Mesenchymal stem cell (in vitro differentiated cells and primary cell): Measurements from ENCODE around the gene ZBTB48.
"Not testable (repeated sequence)": the region's sequence is repeated elsewhere in the genome, so short reads cannot be mapped to it uniquely, and the experiment has no call there.

Source experiments
- DNase-seq: peaks from one replicate; pipeline ENCODE4 v3.0.0-alpha.2; 2013
- H2AFZ ChIP-seq: one replicate; pipeline ENCODE4 v1.6.1; 2013; ENCODE audit warnings: low read depth, mild to moderate bottlenecking, control low read depth, inconsistent platforms, low read length, moderate library complexity
- H2AK5ac ChIP-seq: 2 replicates; pipeline ENCODE4 v1.6.1; 2013; ENCODE audit warnings: low read length, moderate library complexity, mild to moderate bottlenecking, inconsistent platforms; ENCODE audit not compliant: severe bottlenecking
- H2BK120ac ChIP-seq: one replicate; pipeline ENCODE4 v1.6.1; 2013; ENCODE audit warnings: low read depth, mild to moderate bottlenecking, inconsistent platforms, low read length, moderate library complexity
- H2BK12ac ChIP-seq, 2 experiments: one replicate each; pipeline ENCODE4 v1.6.1; 2013; ENCODE audit warnings: inconsistent platforms in 2 of 2, low read length in 2 of 2, mild to moderate bottlenecking in 2 of 2, moderate library complexity in 2 of 2, control low read depth in 1 of 2
- H2BK15ac ChIP-seq: one replicate; pipeline ENCODE4 v1.6.1; 2013; ENCODE audit warnings: mild to moderate bottlenecking, low read depth, inconsistent platforms; ENCODE audit not compliant: poor library complexity, severe bottlenecking
- H2BK5ac ChIP-seq: 2 replicates; pipeline ENCODE4 v1.6.1; 2013; ENCODE audit warnings: low read depth, mild to moderate bottlenecking, low read length, control low read depth, inconsistent platforms; ENCODE audit not compliant: poor library complexity, severe bottlenecking
- H3K14ac ChIP-seq, 2 experiments: one replicate each; pipeline ENCODE4 v1.6.1; 2013; ENCODE audit warnings: inconsistent platforms in 2 of 2, low read length in 2 of 2, control low read depth in 1 of 2, mild to moderate bottlenecking in 1 of 2, moderate library complexity in 1 of 2
- H3K18ac ChIP-seq, 2 experiments: one replicate each; pipeline ENCODE4 v1.6.1; 2013; ENCODE audit warnings: inconsistent platforms in 2 of 2, low read length in 2 of 2, control low read depth in 1 of 2, low read depth in 1 of 2, mild to moderate bottlenecking in 1 of 2
- H3K23ac ChIP-seq, 2 experiments: one replicate each; pipeline ENCODE4 v1.6.1; 2013; ENCODE audit warnings: inconsistent platforms in 2 of 2, low read length in 2 of 2, mild to moderate bottlenecking in 2 of 2, moderate library complexity in 2 of 2, control low read depth in 1 of 2
- H3K27ac ChIP-seq: 2 replicates; pipeline ENCODE4 v1.5.1; 2013; ENCODE audit warnings: mild to moderate bottlenecking, moderate library complexity, low read length, control low read depth, inconsistent platforms; ENCODE audit not compliant: poor library complexity, severe bottlenecking
- H3K27me3 ChIP-seq, 2 experiments: 2 replicates each; pipeline versions ENCODE4 v1.6.1 to v1.7.0; 2013; ENCODE audit warnings: low read length in 2 of 2, mild to moderate bottlenecking in 2 of 2, moderate library complexity in 2 of 2, control low read depth in 1 of 2, inconsistent platforms in 1 of 2; ENCODE audit not compliant: control insufficient read depth in 1 of 2, insufficient read depth in 1 of 2
- H3K36me3 ChIP-seq, 2 experiments: 2 replicates each; pipeline versions ENCODE4 v1.6.1 to v1.7.0; 2013; ENCODE audit warnings: low read length in 2 of 2, control low read depth in 1 of 2, inconsistent platforms in 1 of 2, low read depth in 1 of 2, mild to moderate bottlenecking in 1 of 2; ENCODE audit not compliant: insufficient read depth in 2 of 2, control insufficient read depth in 1 of 2
- H3K4ac ChIP-seq, 2 experiments: one replicate each; pipeline ENCODE4 v1.6.1; 2013; ENCODE audit warnings: inconsistent platforms in 2 of 2, low read length in 2 of 2, mild to moderate bottlenecking in 2 of 2, moderate library complexity in 2 of 2, control low read depth in 1 of 2, low read depth in 1 of 2
- H3K4me1 ChIP-seq: 2 replicates; pipeline ENCODE4 v1.6.1; 2013; ENCODE audit warnings: low read depth, low read length, control low read depth; ENCODE audit not compliant: control insufficient read depth, insufficient read depth
- H3K4me2 ChIP-seq: 2 replicates; pipeline ENCODE4 v1.6.1; 2013; ENCODE audit warnings: low read length, mild to moderate bottlenecking, inconsistent platforms; ENCODE audit not compliant: poor library complexity, severe bottlenecking
- H3K4me3 ChIP-seq, 2 experiments: 2 replicates each; pipeline versions ENCODE4 v1.5.1 to v1.7.0; 2013; ENCODE audit warnings: low read length in 2 of 2, mild to moderate bottlenecking in 2 of 2, control low read depth in 1 of 2, low read depth in 1 of 2; ENCODE audit not compliant: insufficient read depth in 1 of 2
- H3K79me1 ChIP-seq: replicated peaks from 2 replicates; pipeline ENCODE4 v1.6.1; 2013; ENCODE audit warnings: mild to moderate bottlenecking, control low read depth, low read length, inconsistent platforms; ENCODE audit not compliant: poor library complexity, severe bottlenecking
- H3K9ac ChIP-seq: 2 replicates; pipeline ENCODE4 v1.7.0; 2013; ENCODE audit warnings: mild to moderate bottlenecking, low read length, moderate library complexity
- H3K9me3 ChIP-seq: 2 replicates; pipeline ENCODE4 v1.7.0; 2013; ENCODE audit warnings: mild to moderate bottlenecking, low read length; ENCODE audit not compliant: control insufficient read depth
- H4K8ac ChIP-seq: one replicate; pipeline ENCODE4 v1.6.1; 2013; ENCODE audit warnings: inconsistent platforms, mild to moderate bottlenecking, low read length, moderate library complexity
- H4K91ac ChIP-seq: one replicate; pipeline ENCODE4 v1.6.1; 2013; ENCODE audit warnings: mild to moderate bottlenecking, low read length, inconsistent platforms
- WGBS: methylation state at CpG from one replicate; pipeline ENCODE4 v1.1.7; 2013; ENCODE audit warnings: mixed read lengths; 5-methylcytosine and 5-hydroxymethylcytosine counted together

The ZBTB48 gene

DNA sequence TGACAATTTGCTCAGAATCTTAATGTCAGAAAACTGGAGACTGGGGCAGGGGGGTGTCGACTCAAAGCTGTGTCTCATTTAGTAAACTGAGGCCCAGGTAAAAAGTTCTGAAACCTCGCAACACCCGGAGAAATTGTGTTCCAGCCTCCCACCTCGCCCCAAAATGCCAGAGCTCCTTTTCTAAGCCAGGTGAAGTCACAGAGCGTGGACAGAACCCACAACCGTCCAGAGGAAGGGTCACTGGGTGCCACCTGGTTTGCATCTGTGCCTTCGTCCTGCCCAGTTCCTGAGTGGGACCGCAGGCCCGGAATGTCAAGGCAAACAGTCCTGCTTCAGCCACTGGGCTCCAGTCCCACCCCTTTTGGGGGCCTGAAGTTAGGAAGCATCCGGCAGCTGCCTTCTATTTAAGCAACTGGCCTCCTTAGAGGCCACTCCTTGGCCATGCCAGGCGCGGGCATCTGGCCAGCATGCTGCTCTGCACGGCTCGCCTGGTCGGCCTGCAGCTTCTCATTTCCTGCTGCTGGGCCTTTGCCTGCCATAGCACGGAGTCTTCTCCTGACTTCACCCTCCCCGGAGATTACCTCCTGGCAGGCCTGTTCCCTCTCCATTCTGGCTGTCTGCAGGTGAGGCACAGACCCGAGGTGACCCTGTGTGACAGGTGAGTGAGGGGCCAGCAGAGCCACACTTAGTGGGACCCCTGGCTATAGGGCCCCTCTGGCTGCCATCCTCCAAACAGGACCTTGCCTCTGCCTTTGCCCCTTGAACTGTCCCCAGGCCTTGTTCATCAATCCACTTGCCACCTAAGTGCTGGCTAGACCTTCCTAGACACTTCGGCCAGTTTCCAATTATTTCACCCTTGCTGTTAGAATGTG lies 24.7 kb upstream of the ZBTB48 start, which contains the start of gene TAS1R1:
Gene TAS1R1 (plus strand): TSS at position 401 of the 872 bp plus-strand sequence. CDS start 67 bp downstream, at position 468.
- H3K27ac ChIP-seq, result no peak within 1 kb of the TSS
- peak within 1 kb of the TSS; percentile 95 for H3K9ac ChIP-seq
- peak within 1 kb of the TSS in 1 of 2 experiments; percentile 23 for H2BK12ac ChIP-seq
- no peaks in the 10 kb centered on the region for H3K27me3 ChIP-seq
- peak within 1 kb of the TSS in 1 of 2 experiments; percentile 68 for H3K23ac ChIP-seq
- H3K4me2 ChIP-seq, result peak within 1 kb of the TSS; percentile 97
- H2AK5ac ChIP-seq, result no peak within 1 kb of the TSS
- peak within 1 kb of the TSS; percentile 18 for H4K91ac ChIP-seq
- no peak within 1 kb of the TSS for H2BK15ac ChIP-seq
- H2BK5ac ChIP-seq, result no peak within 1 kb of the TSS
- H3K4me3 ChIP-seq, result peak within 1 kb of the TSS; percentile 93 to 95
- no peaks in the 10 kb centered on the region for H3K9me3 ChIP-seq
- H3K4ac ChIP-seq, result peak within 1 kb of the TSS; percentile 85 to 98
- DNase-seq, result no peak
- peak within 1 kb of the TSS; percentile 48 for H2AFZ ChIP-seq
- peaks cover 10% of the 10 kb centered on the region for H3K4me1 ChIP-seq
- H3K79me1 ChIP-seq, result peaks cover 9% of the 10 kb centered on the region
- peak within 1 kb of the TSS; percentile 97 for H4K8ac ChIP-seq
- H3K36me3 ChIP-seq, result peaks cover 7 to 9% of the 10 kb centered on the region in 2 experiments
- H2BK120ac ChIP-seq, result peak within 1 kb of the TSS; percentile 91
- H3K14ac ChIP-seq, result peak within 1 kb of the TSS; percentile 27 to 77
- 93% methylated on average over 18 of the region's 19 CpGs for WGBS
- H3K18ac ChIP-seq, result peak within 1 kb of the TSS; percentile 93 to 99

DNA sequence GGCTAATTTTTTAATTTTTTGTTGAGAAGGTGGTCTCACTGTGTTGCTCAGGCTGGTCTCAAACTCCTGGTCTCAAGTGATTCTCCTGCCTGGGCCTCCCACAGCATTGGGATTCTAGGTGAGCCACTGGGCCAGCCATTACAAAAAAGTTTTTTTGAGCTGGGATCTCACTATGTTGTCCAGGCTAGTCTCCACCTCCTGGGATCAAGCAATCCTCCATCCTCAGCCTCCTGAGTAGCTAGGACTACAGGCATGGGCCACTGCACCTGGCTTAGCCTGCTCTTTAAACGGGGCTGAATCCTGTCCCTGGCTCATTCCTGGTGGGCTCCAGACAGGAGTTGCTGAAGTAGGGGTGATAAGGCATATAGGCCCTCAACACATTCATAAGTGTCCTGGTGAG lies 22.2 kb upstream of the ZBTB48 start:
- Histone ChIP-seq H3K4ac (no peak overlapping the region), H2BK5ac (no peak overlapping the region), H4K91ac (no peak overlapping the region), H3K79me1 (peaks cover 4% of the 10 kb centered on the region), H2AFZ (no peak overlapping the region), H2AK5ac (no peak overlapping the region), H3K9ac (no peak overlapping the region), H3K23ac (no peak overlapping the region), H4K8ac (no peak overlapping the region), H3K4me3 (no peak overlapping the region), H3K27ac (no peak overlapping the region), H3K18ac (no peak overlapping the region), H3K27me3 (peaks cover 3% of the 10 kb centered on the region in 2 experiments), H2BK120ac (no peak overlapping the region), H3K9me3 (peaks cover 7% of the 10 kb centered on the region), H3K4me2 (no peak overlapping the region), H2BK15ac (no peak overlapping the region), H3K4me1 (peaks cover 7% of the 10 kb centered on the region), H3K14ac (no peak overlapping the region), H3K36me3 (no peaks in the 10 kb centered on the region), H2BK12ac (no peak overlapping the region)
- WGBS, result 100% methylated on average over 1 of the region's 1 CpG
- no peak for DNase-seq

DNA sequence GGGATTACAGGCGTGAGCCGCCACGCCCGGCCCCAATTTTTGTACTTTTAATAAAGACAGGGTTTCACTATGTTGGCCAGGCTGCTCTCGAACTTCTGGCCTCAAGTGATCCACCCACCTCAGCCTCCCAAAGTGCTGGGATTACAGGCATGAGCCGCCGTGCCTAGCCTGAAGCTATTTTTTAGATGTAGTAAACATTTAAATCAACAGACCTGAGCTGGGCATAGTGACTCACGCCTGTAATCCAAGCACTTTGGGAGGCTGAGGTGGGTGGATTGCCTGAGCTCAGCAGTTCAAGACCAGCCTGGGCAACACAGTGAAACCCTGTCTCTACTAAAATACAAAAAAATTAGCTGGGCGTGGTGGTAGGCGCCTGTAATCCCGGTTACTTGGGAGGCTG lies 20.6 kb upstream of the ZBTB48 start:
- WGBS, result 94% methylated on average over 11 of the region's 11 CpGs
- not testable (repeated sequence) for H2AK5ac ChIP-seq, H3K4me2 ChIP-seq, H4K91ac ChIP-seq, H3K4me1 ChIP-seq, H2BK12ac ChIP-seq, H3K23ac ChIP-seq, DNase-seq, H3K14ac ChIP-seq, H4K8ac ChIP-seq, H2BK5ac ChIP-seq, H3K79me1 ChIP-seq, H3K18ac ChIP-seq, H3K4me3 ChIP-seq, H2BK15ac ChIP-seq, H3K9me3 ChIP-seq, H2BK120ac ChIP-seq, H3K36me3 ChIP-seq, H3K27ac ChIP-seq, H2AFZ ChIP-seq, H3K9ac ChIP-seq, H3K4ac ChIP-seq
- H3K27me3 ChIP-seq, result peaks cover 19% of the 10 kb centered on the region in 2 experiments

DNA sequence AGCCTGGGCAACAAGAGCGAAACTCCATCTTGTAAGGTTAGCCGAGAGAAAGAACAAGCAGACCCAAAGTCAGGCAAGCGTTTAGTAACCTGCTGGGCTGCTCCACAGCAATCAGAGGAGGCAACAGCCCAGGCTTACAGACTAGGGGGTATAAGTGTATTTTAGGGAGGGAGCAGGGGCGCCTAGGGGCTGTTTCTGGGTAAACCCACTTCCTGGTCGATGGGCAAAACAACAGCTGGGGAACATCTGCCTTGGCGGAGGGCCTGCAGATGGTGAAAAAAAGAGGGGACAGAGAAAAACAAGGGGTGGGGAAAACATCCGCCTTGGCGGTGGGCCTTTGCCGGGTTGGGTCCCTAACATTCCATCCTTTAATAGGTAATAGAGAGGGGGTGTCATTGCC lies 19.5 kb upstream of the ZBTB48 start:
- no peak overlapping the region for H3K27ac ChIP-seq
- no peak overlapping the region for H2BK12ac ChIP-seq
- WGBS, result 81% methylated on average over 9 of the region's 9 CpGs
- H4K8ac ChIP-seq, result no peak overlapping the region
- H3K9me3 ChIP-seq, result peaks cover 9% of the 10 kb centered on the region
- no peak overlapping the region for H3K4ac ChIP-seq
- no peak overlapping the region for H2BK120ac ChIP-seq
- H2AK5ac ChIP-seq, result no peak overlapping the region
- H3K79me1 ChIP-seq, result no peaks in the 10 kb centered on the region
- no peak overlapping the region for H2BK5ac ChIP-seq
- no peak overlapping the region for H3K14ac ChIP-seq
- H3K36me3 ChIP-seq, result no peaks in the 10 kb centered on the region
- no peak overlapping the region for H3K23ac ChIP-seq
- no peak overlapping the region for H4K91ac ChIP-seq
- no peaks in the 10 kb centered on the region for H3K4me1 ChIP-seq
- H3K4me3 ChIP-seq, result no peak overlapping the region
- no peak overlapping the region for H3K18ac ChIP-seq
- H2AFZ ChIP-seq, result no peak overlapping the region
- H3K9ac ChIP-seq, result no peak overlapping the region
- no peak overlapping the region for H2BK15ac ChIP-seq
- H3K4me2 ChIP-seq, result no peak overlapping the region
- no peak for DNase-seq
- peaks cover 30% of the 10 kb centered on the region in 2 experiments for H3K27me3 ChIP-seq
